ENCODE measurements around the gene ZBTB20. TPM values are rescaled to one million over a fixed set of nuclear protein-coding genes. Genes with fewer than 3 reads are reported as not detected.

ZBTB20 gene
- total and polyA plus RNA-seq, 2 of the 4 experiments (the other 2 are of a cell fraction) = 0.75 to 14.7 TPM

GRCh38 chr3:114527036-114527644, 619.9 kb downstream of the ZBTB20 start:
- no peaks in the 10 kb centered on the region for H3K4me1 ChIP-seq (ENCODE audit: control insufficient read depth, insufficient read depth, low read length)
- no peaks in the 10 kb centered on the region for H3K27me3 ChIP-seq (ENCODE audit: control insufficient read depth, insufficient read depth, low read length)
- WGBS, 2 experiments (ENCODE audit: extremely low coverage in 2 of 2, insufficient read length in 1 of 2) = no CpG with 5 or more reads among the region's 1 CpG
- no peak overlapping the region for H3K4ac ChIP-seq (ENCODE audit: low read depth, low read length)
- H4K91ac ChIP-seq (ENCODE audit: insufficient read depth, low read depth, low read length) = no peak overlapping the region
- H3K36me3 ChIP-seq (ENCODE audit: control insufficient read depth, insufficient read depth, low read length) = no peaks in the 10 kb centered on the region; the same call in 1 of the 2 replicates
- no peak overlapping the region for H3K23ac ChIP-seq (ENCODE audit: low read depth, low read length)
- H2BK20ac ChIP-seq (ENCODE audit: low read depth, low read length) = 0 out of 2 replicates have a peak overlapping the region, but pooled peaks have one; percentile 48
- H4K20me1 ChIP-seq (ENCODE audit: insufficient read depth, low read length) = no peaks in the 10 kb centered on the region
- ChIA-PET CTCF (interaction anchor here (0.6 to 1.3 kb wide), 6 partner anchors 14 to 379 kb away, joined by 3 to 4 read pairs (median 3); no protein-coding TSS in a partner anchor), POLR2A (ENCODE audit: unreplicated experiment) (no interaction called here)
- BruUV-seq (replicated peaks) = no TSS peak
- H3K9me1 ChIP-seq (ENCODE audit: insufficient read depth, low read length) = no peaks in the 10 kb centered on the region
- H3K27ac ChIP-seq (ENCODE audit: insufficient read depth, low read length) = no peak overlapping the region
- no peak overlapping the region for H4K8ac ChIP-seq (ENCODE audit: low read depth in 2 of 2, low read length in 2 of 2)
- in situ Hi-C loops (cut with MboI; ENCODE audit: low sequenced_read_pairs) = no loop called here
- no peaks in the 10 kb centered on the region for H3K9me3 ChIP-seq (ENCODE audit: control insufficient read depth, insufficient read depth, low read length)
- no peak overlapping the region for H4K5ac ChIP-seq (ENCODE audit: low read depth, low read length)
- 0 out of 2 replicates have a peak overlapping the region, but pooled peaks have one; percentile 27 for H2AK5ac ChIP-seq (ENCODE audit: low read depth, low read length)
- no peak overlapping the region for H2BK120ac ChIP-seq (ENCODE audit: low read depth, low read length)
- no peak overlapping the region for H3K56ac ChIP-seq (ENCODE audit: extremely low read depth, insufficient read depth, low read length)
- H3K79me1 ChIP-seq (ENCODE audit: low read depth in 1 of 2, low read length in 2 of 2) = peaks cover 5 to 22% of the 10 kb centered on the region in 2 experiments
- H2AFZ ChIP-seq (replicated peaks; ENCODE audit: low read length, poor library complexity) = no peak overlapping the region
- no peak overlapping the region for H2BK5ac ChIP-seq (ENCODE audit: low read depth, low read length, poor library complexity, severe bottlenecking)
- no peak overlapping the region for H3K4me2 ChIP-seq (ENCODE audit: low read depth, low read length)
- no peak overlapping the region for H3K4me3 ChIP-seq (ENCODE audit: insufficient read depth, low read depth, low read length)
- DNase-seq (peak; percentile 22), ATAC-seq (ENCODE audit: low read depth) (peak; percentile 40; the same call in 1 of the 2 replicates)
- dilution Hi-C loops (cut with HindIII; ENCODE audit: low sequenced_read_pairs, unreplicated experiment) = no loop called here
- H2BK15ac ChIP-seq (ENCODE audit: low read depth, low read length) = no peak overlapping the region
- no peak for TF ChIP-seq NFE2L2 (IDR thresholded peaks at IDR 0.05; ENCODE audit: low read depth, low read length)
- no peak for TF ChIP-seq POLR2A (IDR thresholded peaks at IDR 0.05; ENCODE audit: low read depth, low read length)
- TF ChIP-seq CEBPB (IDR thresholded peaks at IDR 0.05; ENCODE audit: low read depth, low read length) = no peak
- no peak for TF ChIP-seq RCOR1 (IDR thresholded peaks at IDR 0.05; ENCODE audit: insufficient replicate concordance, low read length)
- TF ChIP-seq MAZ (IDR thresholded peaks at IDR 0.05; ENCODE audit: borderline replicate concordance, low read depth, low read length) = no peak
- TF ChIP-seq CTCF (conservative IDR thresholded peaks at IDR 0.05; ENCODE audit: low read depth, low read length) = peak; percentile 46
- TF ChIP-seq BHLHE40 (IDR thresholded peaks at IDR 0.05; ENCODE audit: low read depth, low read length) = no peak
- TF ChIP-seq RAD21 (IDR thresholded peaks at IDR 0.05; ENCODE audit: low read length) = peak; percentile 53
- TF ChIP-seq MAFK (IDR thresholded peaks at IDR 0.05; ENCODE audit: low read depth, low read length) = no peak
- peak; percentile 42; the same call in 1 of the 2 replicates for TF ChIP-seq SMC3 (IDR thresholded peaks at IDR 0.05; ENCODE audit: low read depth, low read length)
- no peak for TF ChIP-seq ELK1 (IDR thresholded peaks at IDR 0.05; ENCODE audit: borderline replicate concordance, low read depth, low read length)
- TF ChIP-seq CHD1 (IDR thresholded peaks at IDR 0.05; ENCODE audit: low read depth, low read length) = no peak
- TF ChIP-seq MXI1 (IDR thresholded peaks at IDR 0.05; ENCODE audit: borderline replicate concordance, low read depth, low read length) = no peak
- no peak for TF ChIP-seq FOS (IDR thresholded peaks at IDR 0.05; ENCODE audit: low read depth, low read length)
- TF ChIP-seq RFX5 (IDR thresholded peaks at IDR 0.05; ENCODE audit: low read depth, low read length) = no peak
- TF ChIP-seq USF2 (IDR thresholded peaks at IDR 0.05; ENCODE audit: low read depth, low read length) = no peak
- H3K14ac ChIP-seq (replicated peaks; ENCODE audit: low read depth, low read length) = no peak overlapping the region
- intact Hi-C loops (cut with micrococcal nuclease) = no loop called here
- no peak overlapping the region for H3K9ac ChIP-seq (ENCODE audit: low read depth, low read length)
- H2AK9ac ChIP-seq (replicated peaks; ENCODE audit: low read depth, low read length, poor library complexity) = no peak overlapping the region
- H3K18ac ChIP-seq (ENCODE audit: low read depth, low read length) = no peak overlapping the region

All from IMR-90 (cell line).